ENCODE results near the gene GPSM3. TPM values are rescaled to one million over a fixed set of nuclear protein-coding genes. Genes with fewer than 3 reads are reported as not detected.

Gene GPSM3
- total and polyA plus RNA-seq, 3 donors from 2014 or later: 5.4 to 11.3 (median 7.7) TPM

- H3K4me1 ChIP-seq: peaks cover 35% of the 10 kb centered on the region
- intact Hi-C loops (cut with DNase I; ENCODE audit: low total_unique reads): no loop called here
Observed at GRCh38 chr6:32177788-32178546, 14.5 kb downstream of the GPSM3 start, which contains the start of gene RNF5. Gene RNF5, plus strand, starts transcription at chr6:32178405. Its CDS starts 107 bp downstream, at chr6:32178512.

GRCh38 chr6:32177183-32177787, 15.2 kb downstream of the GPSM3 start:
- intact Hi-C loops (cut with DNase I; ENCODE audit: low total_unique reads): no loop called here
- H3K27ac ChIP-seq: peak overlapping the region; percentile 94 to 99
- DNase-seq: no peak
- 0 to 1% methylated on average over 20 of the region's 20 CpGs for WGBS, 2 donors
- peak overlapping the region; percentile 53 to 82 for H3K4me3 ChIP-seq
- no peaks in the 10 kb centered on the region for H3K9me3 ChIP-seq
- TF ChIP-seq POLR2A (IDR thresholded peaks at IDR 0.05): peak; percentile 58
- TF ChIP-seq CTCF (IDR thresholded peaks at IDR 0.05): no peak
- H3K36me3 ChIP-seq (ENCODE audit: low read depth, missing control alignments): no peaks in the 10 kb centered on the region
- H3K27me3 ChIP-seq: no peaks in the 10 kb centered on the region
- H3K4me1 ChIP-seq: peaks cover 35% of the 10 kb centered on the region

More at GRCh38 chr6:32177788-32178546, 14.5 kb downstream of the GPSM3 start, which contains the start of gene RNF5:
- Histone ChIP-seq H3K9me3 (no peaks in the 10 kb centered on the region), H3K27me3 (no peaks in the 10 kb centered on the region), H3K27ac (peak within 1 kb of the TSS; percentile 94 to 99), H3K36me3 (ENCODE audit: low read depth, missing control alignments) (no peaks in the 10 kb centered on the region), H3K4me3 (peak within 1 kb of the TSS; percentile 53 to 82)
- TF ChIP-seq CTCF (IDR thresholded peaks at IDR 0.05) (no peak), POLR2A (IDR thresholded peaks at IDR 0.05) (peak; percentile 10)
- WGBS, 2 donors: 1 to 2% methylated on average over 31 to 33 of the region's 33 CpGs
- DNase-seq: peak; percentile 99

GRCh38 chr6:32176476-32177182, 15.8 kb downstream of the GPSM3 start:
- TF ChIP-seq POLR2A (IDR thresholded peaks at IDR 0.05) (no peak), CTCF (IDR thresholded peaks at IDR 0.05) (no peak)

GRCh38 chr6:32175711-32176475, 16.6 kb downstream of the GPSM3 start, which contains the start of gene AGPAT1:
Gene AGPAT1, minus strand, starts transcription at chr6:32176084. Its CDS starts 4,588 bp downstream, at chr6:32171496.
- peaks cover 35% of the 10 kb centered on the region for H3K4me1 ChIP-seq
- intact Hi-C loops (cut with DNase I; ENCODE audit: low total_unique reads): no loop called here

More at GRCh38 chr6:32176476-32177182, 15.8 kb downstream of the GPSM3 start:
- no peaks in the 10 kb centered on the region for H3K27me3 ChIP-seq
- H3K9me3 ChIP-seq: no peaks in the 10 kb centered on the region
- intact Hi-C loops (cut with DNase I; ENCODE audit: low total_unique reads): no loop called here
- no peak for DNase-seq
- peak overlapping the region; percentile 87 to 92 for H3K4me3 ChIP-seq
- 5 to 12% methylated on average over 5 of the region's 5 CpGs for WGBS, 2 donors
- no peaks in the 10 kb centered on the region for H3K36me3 ChIP-seq (ENCODE audit: low read depth, missing control alignments)
- peaks cover 35% of the 10 kb centered on the region for H3K4me1 ChIP-seq
- peak overlapping the region; percentile 94 to 99 for H3K27ac ChIP-seq

More at GRCh38 chr6:32175711-32176475, 16.6 kb downstream of the GPSM3 start, which contains the start of gene AGPAT1:
- Histone ChIP-seq H3K9me3 (no peaks in the 10 kb centered on the region), H3K27ac (peak within 1 kb of the TSS; percentile 94 to 99), H3K4me3 (peak within 1 kb of the TSS; percentile 87 to 92), H3K27me3 (no peaks in the 10 kb centered on the region), H3K36me3 (ENCODE audit: low read depth, missing control alignments) (no peaks in the 10 kb centered on the region)
- TF ChIP-seq CTCF (IDR thresholded peaks at IDR 0.05) (no peak), POLR2A (IDR thresholded peaks at IDR 0.05) (peak; percentile 56)
- 1% methylated on average over 26 to 27 of the region's 27 CpGs for WGBS, 2 donors
- DNase-seq: peak; percentile 98
